Ecto neural progenitor cell (in vitro differentiated cells): ENCODE measurements around the gene FARP1.

Experiments
- DNase-seq: peaks from one replicate; pipeline ENCODE4 v3.0.0-alpha.2; 2018; ENCODE audit warnings: low spot score

The FARP1 gene

GRCh38 chr13:98286799-98287198 is 143.9 kb downstream of the FARP1 start:
- DNase-seq = no peak

DNA sequence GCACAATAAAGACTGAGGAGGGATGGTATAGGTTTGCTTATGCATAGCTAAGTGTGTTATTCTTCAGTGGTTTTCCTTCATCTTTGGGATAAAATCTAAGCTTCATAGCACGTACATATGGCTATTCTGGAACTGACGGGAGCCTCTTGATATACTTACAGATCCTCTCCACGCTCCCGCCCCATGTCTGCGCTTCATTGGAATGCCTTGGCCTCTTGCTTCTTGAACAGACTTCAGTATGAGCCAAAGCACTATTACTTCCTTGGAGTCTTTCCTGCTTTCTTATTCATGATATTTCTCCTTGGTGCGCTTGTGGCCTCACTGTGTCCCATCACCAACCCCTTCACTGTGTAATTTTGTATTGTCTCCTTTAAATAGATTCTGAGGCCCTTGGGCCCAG is 145.3 kb downstream of the FARP1 start:
- no peak for DNase-seq

DNA sequence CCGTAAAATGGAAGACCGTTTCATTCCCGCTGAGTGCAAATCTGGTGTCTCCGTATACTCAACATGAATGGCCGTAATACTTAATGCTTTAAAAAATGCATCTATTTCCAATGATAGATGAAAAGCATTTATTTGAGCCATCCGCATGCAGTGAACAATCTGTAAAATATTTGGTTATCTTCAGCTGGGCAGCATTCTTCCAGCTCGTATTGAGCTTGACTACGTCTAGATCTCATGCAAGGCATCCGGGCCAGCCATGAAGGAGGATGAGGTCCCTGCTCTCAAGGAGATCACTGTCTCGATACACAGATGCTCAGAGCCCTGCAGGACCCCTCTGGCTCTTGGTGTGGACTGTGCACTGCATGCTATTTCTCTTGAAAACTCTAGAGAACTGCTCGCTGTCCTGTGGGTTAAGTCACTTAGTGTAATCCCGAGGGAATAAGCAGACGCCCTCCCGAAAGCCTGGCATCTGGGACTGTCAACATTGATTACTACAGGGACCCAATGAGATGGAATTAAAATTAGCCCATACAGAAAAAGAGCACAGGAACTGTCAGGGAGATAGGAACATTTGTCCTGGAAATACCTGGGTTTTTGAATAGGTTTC is 146.5 kb downstream of the FARP1 start:
- DNase-seq = no peak

- no peak for DNase-seq
Observed at GRCh38 chr13:98290261-98290660, 147.4 kb downstream of the FARP1 start.

DNA sequence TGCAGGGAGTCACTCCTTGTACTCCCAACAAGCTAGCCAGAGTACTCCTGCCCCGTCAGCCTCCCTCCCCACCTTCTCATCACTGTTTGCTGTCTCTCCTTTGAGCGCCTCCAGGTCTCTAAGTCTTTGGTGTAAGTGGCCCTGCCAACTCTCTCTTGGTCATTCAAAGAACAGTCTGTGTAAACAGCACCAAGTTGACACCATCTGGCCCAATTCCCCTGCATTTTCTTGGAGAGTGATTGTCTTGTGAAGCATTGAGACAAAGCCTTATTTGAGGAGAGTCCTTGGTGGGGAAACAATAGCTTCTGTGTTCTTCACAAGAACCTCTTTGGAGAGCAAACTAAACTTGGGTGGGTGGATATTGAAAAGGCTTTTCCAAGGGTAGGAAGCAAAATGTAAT is 148.8 kb downstream of the FARP1 start:
- no peak for DNase-seq

DNA sequence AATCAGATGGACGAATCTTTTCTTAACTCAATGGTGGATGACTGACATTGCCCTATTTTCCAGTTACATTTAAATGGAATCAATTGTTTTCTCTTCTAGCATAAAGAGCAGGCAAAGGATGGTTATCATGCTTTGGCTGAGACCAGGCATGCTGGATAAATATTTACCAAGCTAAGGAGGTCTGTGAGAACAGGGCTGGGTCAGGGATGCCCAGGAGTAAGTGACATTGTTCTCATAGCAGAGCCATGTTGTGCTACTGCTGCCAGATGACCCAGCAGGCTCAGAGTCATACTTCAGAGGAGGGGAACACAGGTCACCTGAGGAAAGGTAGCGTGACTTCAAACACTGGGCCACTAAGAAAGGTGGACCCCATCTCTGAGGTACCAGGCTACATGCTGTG is 150.2 kb downstream of the FARP1 start:
- DNase-seq = no peak

GRCh38 chr13:98293570-98294142 is 150.8 kb downstream of the FARP1 start:
- DNase-seq = no peak

- DNase-seq = no peak
Observed at GRCh38 chr13:98295371-98295770, 152.5 kb downstream of the FARP1 start.

- DNase-seq = no peak
Observed at GRCh38 chr13:98297051-98297450, 154.2 kb downstream of the FARP1 start.

- DNase-seq = no peak
Observed at GRCh38 chr13:98297745-98298144, 154.9 kb downstream of the FARP1 start.

- DNase-seq = no peak
Observed at GRCh38 chr13:98298599-98298998, 155.7 kb downstream of the FARP1 start.

GRCh38 chr13:98299235-98299965 is 156.5 kb downstream of the FARP1 start:
- DNase-seq = no peak

DNA sequence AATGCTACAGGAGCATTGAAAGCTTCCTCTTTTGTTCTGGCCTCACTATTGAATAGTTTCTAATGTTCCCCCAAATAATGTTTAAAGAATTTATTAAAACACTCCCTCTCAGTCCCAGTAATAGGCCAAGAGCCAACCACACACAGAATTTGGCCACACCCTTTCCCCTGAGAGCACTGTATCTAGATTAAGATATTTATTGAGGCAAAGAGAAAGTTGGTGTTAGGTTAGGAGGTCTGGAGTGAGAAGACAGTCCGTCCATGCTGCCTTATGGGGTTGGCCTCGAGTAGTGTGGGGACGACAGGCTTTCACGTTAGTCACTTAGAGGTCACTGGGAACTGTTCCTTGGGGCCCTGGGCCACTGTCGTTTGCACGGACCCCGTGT is 157.1 kb downstream of the FARP1 start:
- no peak for DNase-seq

- no peak for DNase-seq
Observed at GRCh38 chr13:98300956-98301641, 158.2 kb downstream of the FARP1 start.

DNA sequence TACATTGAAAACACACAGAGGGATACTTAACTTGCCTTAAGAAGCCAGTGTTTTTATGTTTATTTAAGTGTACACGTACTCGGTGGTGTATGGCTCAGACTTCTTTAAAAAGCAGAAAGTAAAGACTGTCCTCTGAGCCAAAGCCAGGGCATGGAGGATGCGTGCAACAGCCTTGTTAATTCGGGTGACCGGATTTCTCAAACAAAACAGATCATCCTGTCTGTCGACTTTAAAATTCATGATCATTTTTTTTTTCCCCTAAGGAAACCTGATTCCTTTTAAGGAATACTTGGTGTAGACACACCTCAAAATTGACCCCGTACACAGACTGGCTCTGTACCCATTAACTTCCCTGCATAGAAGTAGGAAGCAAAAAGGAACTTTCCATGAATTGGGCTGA is 158.8 kb downstream of the FARP1 start:
- DNase-seq = no peak

DNA sequence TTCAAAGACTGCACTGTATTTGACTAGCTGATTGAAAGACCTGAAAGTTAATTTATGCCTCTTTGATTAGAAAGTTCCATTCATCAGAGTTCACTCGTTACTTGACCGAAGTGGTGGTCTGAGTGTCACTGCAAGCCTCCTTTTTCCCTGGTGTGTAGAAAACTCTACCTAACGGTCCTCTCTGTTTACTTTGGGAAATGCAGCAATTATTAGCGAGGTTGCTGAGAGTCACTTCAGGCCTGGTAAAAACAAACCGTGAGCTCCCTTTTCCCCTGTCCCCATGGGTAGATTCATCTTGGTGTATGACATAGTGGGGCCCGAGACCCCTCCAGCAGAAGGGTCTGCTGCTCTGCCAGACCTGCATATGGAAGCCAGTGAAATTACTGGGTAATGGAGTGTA is 161.0 kb downstream of the FARP1 start:
- DNase-seq = no peak

DNA sequence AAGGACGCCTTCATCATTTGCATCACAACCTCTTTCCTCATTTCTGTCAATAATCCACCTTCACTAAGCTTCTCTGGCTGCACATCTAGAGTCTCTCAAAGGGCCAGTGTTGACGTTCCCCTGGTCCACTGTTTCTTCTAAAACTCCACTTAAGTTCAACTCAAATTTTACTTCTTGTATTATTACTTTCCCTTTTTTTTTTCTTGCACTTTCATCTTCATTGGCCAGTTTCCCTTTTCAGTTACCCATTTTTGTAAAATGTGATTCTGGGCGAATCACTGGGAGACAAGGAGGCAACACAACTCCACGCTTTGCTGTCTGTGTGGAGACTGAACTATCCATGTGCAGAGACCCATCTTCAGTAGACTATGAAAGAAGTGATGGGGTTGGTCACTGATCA is 162.8 kb downstream of the FARP1 start:
- no peak for DNase-seq

DNA sequence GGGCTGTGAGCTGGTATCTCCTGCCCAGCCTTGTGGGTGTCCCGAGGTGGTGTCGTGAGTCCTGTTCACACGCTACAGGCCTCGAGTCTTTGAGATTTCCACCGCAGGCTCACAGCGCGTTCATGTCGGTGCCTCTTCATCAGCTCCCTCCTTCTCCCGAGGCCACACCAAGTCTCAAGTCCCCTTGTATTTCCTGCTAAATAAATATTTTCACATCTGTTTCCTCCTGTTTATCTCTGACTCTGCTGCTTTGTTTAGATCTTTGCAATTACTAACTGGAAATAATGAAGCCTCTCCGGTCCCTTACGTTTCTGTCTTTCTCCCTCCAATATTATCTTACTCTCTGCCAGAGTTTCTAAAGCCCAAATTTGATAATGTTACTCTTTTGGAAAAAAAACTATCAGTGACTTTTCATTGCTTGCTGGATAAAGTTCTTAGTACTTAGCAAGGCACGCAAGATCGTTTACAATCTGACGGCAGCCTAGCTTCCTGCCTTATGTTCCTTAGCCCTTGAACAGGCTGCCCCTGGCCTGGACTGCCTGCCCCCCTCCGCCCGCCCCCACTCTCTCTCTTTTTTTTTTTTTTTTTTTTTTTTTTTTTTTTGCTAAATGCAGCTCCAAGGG is 164.7 kb downstream of the FARP1 start:
- no peak for DNase-seq

DNA sequence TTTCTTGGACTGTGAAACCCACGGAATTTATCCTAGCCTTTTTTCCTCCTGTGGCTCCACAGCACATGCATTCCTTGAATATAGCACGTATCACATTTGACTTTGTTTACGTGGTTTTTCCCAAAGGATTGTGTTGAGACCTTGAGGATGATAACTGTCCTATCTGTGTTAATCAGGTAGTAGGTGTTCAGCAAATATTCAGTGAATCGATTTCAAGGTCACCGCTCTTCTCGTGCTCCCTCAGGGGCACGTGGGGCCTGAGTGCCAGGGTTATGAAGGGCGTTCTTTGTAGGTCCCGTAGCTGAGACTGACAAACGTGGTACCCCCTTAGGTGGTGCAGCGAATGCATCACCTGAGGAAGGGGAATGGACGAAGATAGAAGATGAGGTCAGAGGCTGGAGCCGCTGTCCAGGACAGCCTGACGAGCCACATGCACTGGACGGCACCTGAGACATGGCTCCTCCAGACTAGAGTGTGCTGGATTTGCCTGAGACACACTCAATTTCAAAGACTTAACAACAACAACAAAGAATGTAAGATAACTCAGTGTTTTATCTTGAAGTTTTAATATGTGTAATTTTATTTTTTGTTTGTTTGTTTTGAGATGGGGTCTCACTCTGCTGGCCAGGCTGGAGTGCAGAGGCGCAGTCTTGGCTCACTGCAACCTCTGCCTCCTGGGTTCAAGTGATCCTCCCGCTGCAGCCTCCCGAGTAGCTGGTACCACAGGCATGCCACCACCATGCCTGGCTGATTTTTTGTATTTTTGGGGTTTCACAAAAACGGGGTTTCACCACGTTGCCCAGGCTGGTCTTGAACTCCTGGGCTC is 165.4 kb downstream of the FARP1 start:
- no peak for DNase-seq

GRCh38 chr13:98309569-98310335 is 166.9 kb downstream of the FARP1 start:
- DNase-seq = no peak
